ENCODE results near the gene PTPN4. TPM values are rescaled to one million over a fixed set of nuclear protein-coding genes. Genes with fewer than 3 reads are reported as not detected.

The PTPN4 gene
- total and polyA plus RNA-seq, 2 of the 8 experiments (the other 6 are each of a cell fraction or from before 2014, with no cell fraction given): 28.5 to 105 TPM

DNA sequence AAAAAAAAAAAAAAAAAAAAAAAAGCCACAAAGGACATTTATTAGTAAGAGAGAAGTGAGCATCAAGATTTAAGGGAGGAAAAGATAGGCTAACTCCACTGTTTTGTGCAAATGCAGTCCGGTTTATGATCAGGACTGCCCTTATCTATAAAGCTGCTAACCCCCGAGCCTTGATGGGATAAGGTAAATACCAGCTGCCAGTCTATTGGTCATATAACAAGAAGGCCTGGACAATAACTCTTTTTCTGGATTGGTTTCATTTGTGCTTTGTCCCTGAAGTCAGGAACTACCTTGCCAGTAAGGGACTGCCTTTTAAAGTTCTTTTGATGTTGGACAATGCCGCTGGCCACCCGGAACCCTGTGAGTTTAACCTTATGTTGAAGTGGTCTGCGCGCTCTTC is 15.4 kb downstream of the PTPN4 start:
- Histone ChIP-seq H2BK5ac (ENCODE audit: low read depth, low read length) (no peak overlapping the region), H3K4me2 (ENCODE audit: insufficient read depth in 1 of 2, low read depth in 2 of 2, low read length in 2 of 2) (no peak overlapping the region), H2BK15ac (ENCODE audit: low read length) (no peak overlapping the region), H2AK5ac (ENCODE audit: low read depth, low read length) (no peak overlapping the region), H3K9me3 (ENCODE audit: insufficient read depth in 2 of 2, low read depth in 1 of 2, low read length in 1 of 2) (no peaks in the 10 kb centered on the region), H3K56ac (replicated peaks; ENCODE audit: insufficient read length, low read depth, low read length) (no peak overlapping the region), H2AFZ (ENCODE audit: low read length) (no peak overlapping the region), H3K4ac (replicated peaks; ENCODE audit: insufficient read length, low read depth, low read length) (no peak overlapping the region), H4K8ac (ENCODE audit: extremely low read depth, insufficient read depth, low read length) (no peak overlapping the region), H2BK12ac (ENCODE audit: low read depth, low read length) (no peak overlapping the region), H3K18ac (ENCODE audit: extremely low read depth, low read length) (no peak overlapping the region), H3K9ac (replicated peaks in 1 of 4; ENCODE audit: extremely low read depth in 1 of 4, low read depth in 3 of 4, low read length in 3 of 4) (no peak overlapping the region), H3K27me3 (replicated peaks in 1 of 4; ENCODE audit: control insufficient read depth in 3 of 4, extremely low read depth in 1 of 4, insufficient read depth in 3 of 4, low read length in 3 of 4) (no peaks in the 10 kb centered on the region), H2BK20ac (ENCODE audit: low read length) (no peak overlapping the region), H3K79me2 (ENCODE audit: control insufficient read depth in 1 of 2, insufficient read depth in 2 of 2, low read length in 2 of 2) (peaks cover 25 to 100% of the 10 kb centered on the region in 2 experiments), H3K27ac (ENCODE audit: low read depth, low read length) (no peak overlapping the region), H3K14ac (ENCODE audit: insufficient read length) (no peak overlapping the region), H4K91ac (replicated peaks; ENCODE audit: insufficient read length, low read length) (no peak overlapping the region), H3K4me1 (replicated peaks in 1 of 4; ENCODE audit: control insufficient read depth in 3 of 4, insufficient read depth in 4 of 4, low read length in 3 of 4) (peaks cover 0 to 4% (median 1%) of the 10 kb centered on the region in 4 experiments; a peak in 5 of 7 replicates), H2BK120ac (replicated peaks; ENCODE audit: low read depth, low read length) (no peak overlapping the region), H3K23ac (ENCODE audit: insufficient read length) (no peak overlapping the region), H4K5ac (ENCODE audit: insufficient read length, low read depth, low read length) (no peak overlapping the region), H3K4me3 (ENCODE audit: extremely low read depth in 1 of 4, insufficient read depth in 2 of 4, low read depth in 3 of 4, low read length in 4 of 4) (no peak overlapping the region), H4K20me1 (replicated peaks in 1 of 2; ENCODE audit: control insufficient read depth in 1 of 2, insufficient read depth in 2 of 2, low read length in 2 of 2) (peaks cover 8 to 18% of the 10 kb centered on the region in 2 experiments), H3K79me1 (ENCODE audit: low read depth, low read length) (peaks cover 5% of the 10 kb centered on the region), H3K23me2 (ENCODE audit: low read depth, low read length) (no peaks in the 10 kb centered on the region), H3K36me3 (ENCODE audit: control insufficient read depth in 2 of 4, insufficient read depth in 4 of 4, low read length in 3 of 4) (no peaks in the 10 kb centered on the region; a peak in 1 of 8 replicates)
- CTCF ChIA-PET (ENCODE audit: partially characterized antibody): interaction anchor here (0.6 kb wide), 1 partner anchor 44 kb away, joined by 4 read pairs; no protein-coding TSS in a partner anchor
- POLR2A ChIA-PET (ENCODE audit: partially characterized antibody): interaction anchor here (1.2 to 1.5 kb wide), 4 partner anchors 8 to 21 kb away, joined by 3 to 7 read pairs (median 4); partner anchors contain the start of gene PTPN4
- WGBS, 2 experiments (ENCODE audit: extremely low coverage in 1 of 2, insufficient coverage in 1 of 2, insufficient read length in 1 of 2, insufficient replicate concordance in 2 of 2, low coverage in 1 of 2, low lambda C conversion rate in 2 of 2, missing lambda C conversion rate in 1 of 2): 94% methylated on average over 6 of the region's 6 CpGs; no CpG with 5 or more reads in 1 of the 2 experiments
- no peak for FAIRE-seq
- no peak for TF ChIP-seq ASH2L (IDR thresholded peaks at IDR 0.05; ENCODE audit: low read length)
- no peak for TF ChIP-seq ATF3 (IDR thresholded peaks at IDR 0.05; ENCODE audit: insufficient read depth, low read depth, low read length)
- no peak for TF ChIP-seq TBP (IDR thresholded peaks at IDR 0.05; ENCODE audit: low read depth, low read length)
- TF ChIP-seq TAF1 (IDR thresholded peaks at IDR 0.05; ENCODE audit: low read depth, low read length): no peak
- TF ChIP-seq GABPA (IDR thresholded peaks at IDR 0.05; ENCODE audit: borderline replicate concordance, insufficient read depth, low read length): no peak
- no peak for DNase-seq (ENCODE audit: low read depth in 1 of 2, low spot score in 2 of 2)

All from H1 (cell line).